Mesenteric fat pad (tissue), 1 donor: ENCODE data around the gene SCUBE1. TPM values are rescaled to one million over a fixed set of nuclear protein-coding genes. Genes with fewer than 3 reads are reported as not detected.

Experiments used
- DNase-seq: peaks from one replicate; pipeline ENCODE4 v3.0.0-alpha.2; 2020; ENCODE audit warnings: low spot score
- total RNA-seq: library from RNA; stranded (reverse); fragmentation: NEBNext Ultra II Directional; extraction: Animal tissue kit (Norgen Biotek cat#: 25700); gene quantifications from one replicate; pipeline ENCODE4 v1.2.1, GENCODE V29; 2021
- donor health status: DM: yes; HTN: yes; CAD: no.

SCUBE1 gene
- total RNA-seq, 1 donor from 2014 or later: 3.9 TPM

DNA sequence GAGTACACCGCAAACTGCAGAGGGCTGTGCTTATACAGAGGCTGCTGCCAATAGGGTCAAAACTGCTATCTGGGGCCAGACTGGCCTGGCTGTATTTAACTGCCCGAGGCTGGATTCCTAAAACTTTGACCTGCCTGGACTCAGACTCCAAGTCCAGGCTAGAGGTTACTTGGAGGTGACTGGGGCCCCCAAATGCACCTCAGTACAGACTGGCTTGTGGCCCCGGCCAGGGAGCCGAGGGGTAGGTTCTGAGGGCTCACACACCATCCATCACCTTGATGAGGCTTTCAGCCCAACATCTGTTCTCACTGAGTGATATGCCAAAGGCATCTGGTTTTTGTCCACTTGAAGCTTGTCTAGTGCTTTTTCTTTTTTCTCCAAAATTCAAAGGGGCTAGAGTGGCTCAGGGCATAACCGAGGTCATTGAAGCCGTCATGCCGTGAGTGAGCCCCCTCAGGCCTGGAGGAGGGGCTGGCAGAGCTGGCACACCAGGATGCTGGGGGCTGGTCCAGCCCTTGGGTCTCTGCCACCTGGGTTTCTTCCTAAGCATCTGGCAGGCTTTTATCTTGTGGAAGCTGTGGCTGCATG, 103.9 kb downstream of the SCUBE1 start:
- no peak for DNase-seq

DNA sequence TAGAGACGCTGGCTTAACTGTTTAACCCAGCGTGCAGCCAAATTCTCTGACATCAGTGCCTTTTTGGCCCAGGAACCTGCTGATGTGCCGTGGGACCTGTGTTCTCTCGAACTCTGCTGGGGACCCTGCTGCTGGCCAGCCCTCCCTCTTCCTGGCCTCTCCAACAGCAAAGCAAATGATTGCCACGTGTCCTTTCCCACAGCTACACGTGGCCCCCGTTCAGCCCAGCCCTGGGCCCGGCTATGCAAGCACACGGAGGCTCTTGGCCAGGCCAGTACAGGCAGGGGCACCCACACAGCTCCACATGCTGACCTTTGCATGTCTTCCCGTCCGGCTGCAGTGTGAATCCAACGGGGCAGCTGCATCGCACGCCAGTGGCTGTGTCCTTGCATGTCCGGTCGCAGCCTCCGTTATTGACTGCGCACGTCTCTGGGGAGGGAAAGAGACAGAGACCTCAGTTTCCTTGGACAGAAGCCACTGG, 104.6 kb downstream of the SCUBE1 start:
- DNase-seq: no peak

DNA sequence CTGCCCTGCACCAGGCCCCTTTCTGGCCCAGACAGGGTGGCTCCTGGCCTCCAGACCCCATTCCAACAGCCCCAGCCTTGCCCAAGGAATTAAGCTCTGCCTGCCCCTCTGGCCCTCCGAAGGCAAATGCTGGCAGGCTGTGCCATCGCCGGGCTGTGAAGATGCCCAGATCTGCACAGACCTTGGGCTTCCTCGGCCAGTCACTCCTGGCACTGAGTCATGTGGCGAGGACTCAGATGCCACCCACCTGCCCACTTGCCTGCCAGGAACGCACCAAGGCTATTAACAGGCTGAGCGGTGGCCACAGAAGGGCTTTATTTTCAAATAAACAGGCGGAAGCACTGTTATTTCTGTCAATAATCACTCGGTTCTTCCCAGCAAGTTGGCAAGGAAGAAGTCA, 105.9 kb downstream of the SCUBE1 start:
- no peak for DNase-seq

DNA sequence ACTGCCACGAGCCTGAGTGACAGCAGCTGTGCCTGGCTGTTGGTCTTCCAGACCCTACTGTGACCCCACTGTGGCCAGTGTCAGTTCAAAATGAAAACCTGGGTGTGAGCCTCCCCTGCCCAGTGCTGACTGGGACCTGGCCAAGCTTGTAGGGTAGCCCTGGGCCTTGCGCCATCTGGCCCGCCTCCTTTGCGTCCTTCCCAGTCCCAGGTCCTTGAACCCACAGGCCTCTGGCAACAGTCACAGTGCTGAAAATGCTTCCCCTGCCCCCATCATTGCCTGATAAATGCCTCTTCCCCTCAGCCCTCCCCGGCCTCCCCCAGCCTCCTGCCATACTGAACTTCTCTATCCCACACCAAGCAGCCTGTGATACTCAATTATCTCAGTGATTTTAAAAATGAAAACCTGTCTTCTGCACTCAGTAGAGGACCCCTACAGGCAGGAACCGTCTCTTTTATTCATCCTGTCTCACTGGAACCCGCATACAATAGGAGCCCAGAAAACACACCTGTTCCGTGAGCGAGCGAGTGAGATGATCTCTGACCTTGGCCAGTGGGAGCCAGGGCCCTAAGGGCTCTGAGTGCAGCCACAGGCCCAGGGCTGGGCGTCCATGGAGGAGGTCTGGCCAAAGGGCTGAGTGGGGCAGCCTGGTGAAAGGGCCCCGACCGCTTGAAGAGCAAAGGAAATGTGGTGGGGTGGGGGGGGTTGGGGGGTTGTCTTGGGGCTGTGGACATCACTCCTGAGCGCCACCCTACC, 106.6 kb downstream of the SCUBE1 start:
- no peak for DNase-seq

DNA sequence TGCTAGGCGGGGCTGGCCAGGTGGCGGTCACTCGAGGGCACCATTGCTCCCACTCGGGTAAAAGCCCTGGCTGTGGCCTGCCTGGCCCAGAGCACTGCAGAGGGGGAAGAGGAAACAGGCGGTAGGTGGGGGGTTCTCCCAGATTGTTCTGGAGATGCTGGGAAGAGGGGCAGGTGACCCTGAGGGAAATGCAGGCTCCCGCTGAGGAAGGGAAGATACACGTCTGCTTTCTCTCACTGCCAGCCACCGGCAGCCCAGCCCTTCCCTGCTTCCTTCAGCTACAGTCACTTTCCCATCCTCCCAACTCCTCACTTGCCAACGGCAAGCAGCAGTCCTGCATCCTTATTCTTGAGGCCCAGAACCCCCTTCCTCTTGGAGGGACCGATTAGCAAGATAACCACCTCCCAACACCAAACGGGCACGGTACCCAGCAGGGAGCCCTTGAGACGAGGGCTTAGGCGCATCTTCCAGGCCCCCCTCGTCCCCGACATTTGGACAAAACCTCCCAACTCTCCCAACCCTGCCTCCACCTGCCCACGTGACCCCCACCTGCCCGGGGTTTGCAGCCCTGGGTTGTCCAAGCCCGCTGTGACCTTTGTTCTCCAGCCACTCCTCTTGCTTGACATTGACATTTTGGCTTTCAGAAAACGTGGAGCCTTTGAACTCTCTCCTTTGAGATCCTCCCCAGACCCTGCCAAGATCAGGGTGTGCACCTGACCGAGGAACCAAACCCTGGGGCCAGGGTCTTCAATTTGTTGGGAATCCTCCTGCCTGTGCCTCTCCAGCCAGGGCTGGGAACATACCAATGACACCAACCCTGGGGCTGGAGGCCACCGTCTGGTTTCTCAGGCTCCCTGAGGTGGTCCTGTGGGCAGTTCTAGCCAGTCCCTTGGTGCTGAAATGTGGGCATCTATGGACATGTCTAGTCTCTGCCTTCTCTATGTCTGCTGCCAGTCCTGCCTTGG, 107.4 kb downstream of the SCUBE1 start:
- no peak for DNase-seq

DNA sequence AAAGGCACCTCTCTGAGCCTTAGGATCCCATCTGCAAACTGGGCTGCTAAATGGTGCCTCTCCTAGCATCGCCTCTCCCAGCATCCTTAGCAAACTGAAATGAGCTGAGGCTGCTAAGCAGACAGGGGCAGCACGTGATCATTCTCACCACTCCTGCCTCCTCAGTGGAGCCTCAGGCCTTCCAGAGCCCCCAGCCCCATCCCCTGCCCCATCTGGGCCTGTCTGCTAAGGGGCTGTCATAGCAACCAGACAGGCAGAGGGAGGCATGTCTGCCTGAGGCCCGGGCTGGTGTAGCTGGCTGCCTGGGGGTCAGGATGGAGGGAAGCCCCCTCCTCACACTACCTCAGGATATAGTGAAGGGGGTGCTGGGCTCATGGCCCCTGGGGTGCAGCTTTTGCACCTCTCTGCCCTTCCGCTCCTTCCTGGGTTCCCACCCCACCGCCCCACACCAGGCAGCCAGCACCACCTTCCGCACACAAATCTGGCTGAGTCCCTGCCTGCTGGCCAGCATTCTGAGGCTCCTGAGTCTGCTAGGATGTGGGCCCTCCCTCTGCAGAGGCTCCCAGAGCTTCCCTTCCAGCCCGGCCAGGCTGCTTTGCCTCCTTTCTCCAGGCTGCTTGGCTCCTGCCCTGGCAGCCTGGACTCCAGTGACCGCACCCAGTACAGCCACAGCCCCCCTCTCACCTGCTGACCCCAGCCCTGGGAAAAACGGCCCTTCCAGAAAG, 108.7 kb downstream of the SCUBE1 start:
- no peak for DNase-seq

DNA sequence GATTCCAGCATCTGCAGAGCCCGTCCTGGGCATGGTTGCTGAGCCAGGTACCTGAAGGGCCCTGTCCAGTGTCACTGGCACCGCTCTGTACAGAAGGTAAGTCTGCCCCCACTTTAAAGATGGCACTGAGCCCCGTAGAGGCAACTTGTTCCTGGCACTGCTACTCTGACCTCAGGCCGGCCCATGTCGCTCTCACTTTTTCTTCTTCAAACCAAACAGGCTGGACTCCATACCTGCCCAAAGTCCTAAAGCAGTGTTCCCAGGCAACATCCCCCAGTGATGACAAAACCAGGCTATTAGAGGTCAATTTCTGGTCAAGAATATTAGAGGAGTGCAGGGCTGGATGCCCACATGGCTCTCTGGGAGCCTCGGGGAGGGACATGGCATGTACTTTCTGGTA, 109.6 kb downstream of the SCUBE1 start:
- DNase-seq: no peak

DNA sequence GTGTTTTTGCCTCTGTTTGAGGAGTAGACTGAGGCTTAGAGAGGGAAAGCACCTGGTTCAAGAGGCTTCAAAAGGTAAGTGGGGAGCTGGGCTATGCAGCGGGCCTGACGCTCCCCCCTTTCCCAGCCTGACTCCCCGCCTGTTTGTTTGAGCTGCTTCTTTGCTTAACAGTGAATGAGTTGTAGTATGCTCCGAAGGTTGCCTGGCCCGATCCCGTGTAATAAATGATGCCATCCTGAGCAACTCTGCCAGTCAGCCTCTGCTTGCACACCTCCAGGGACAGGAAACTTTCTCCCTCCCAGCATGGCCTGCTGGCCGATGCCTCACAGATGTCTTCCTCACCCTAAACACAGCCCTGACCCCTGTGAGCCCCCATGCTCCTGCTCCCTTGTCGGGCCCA, 110.7 kb downstream of the SCUBE1 start:
- no peak for DNase-seq

DNA sequence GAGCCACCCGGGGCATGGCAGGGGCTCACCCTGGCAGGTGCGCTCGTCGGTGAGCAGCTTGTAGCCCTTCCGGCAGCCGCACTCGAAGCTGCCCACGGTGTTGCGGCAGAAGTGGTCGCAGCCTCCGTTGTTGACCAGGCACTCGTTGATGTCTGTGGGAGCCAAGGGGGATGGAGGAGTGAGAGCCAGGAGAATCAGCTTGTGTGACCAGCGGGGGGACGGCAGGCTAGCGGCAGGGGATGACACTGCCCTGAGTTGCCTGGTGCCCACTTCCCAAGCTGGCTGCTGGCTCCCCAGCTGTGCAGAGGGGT, 111.5 kb downstream of the SCUBE1 start:
- DNase-seq: no peak

DNA sequence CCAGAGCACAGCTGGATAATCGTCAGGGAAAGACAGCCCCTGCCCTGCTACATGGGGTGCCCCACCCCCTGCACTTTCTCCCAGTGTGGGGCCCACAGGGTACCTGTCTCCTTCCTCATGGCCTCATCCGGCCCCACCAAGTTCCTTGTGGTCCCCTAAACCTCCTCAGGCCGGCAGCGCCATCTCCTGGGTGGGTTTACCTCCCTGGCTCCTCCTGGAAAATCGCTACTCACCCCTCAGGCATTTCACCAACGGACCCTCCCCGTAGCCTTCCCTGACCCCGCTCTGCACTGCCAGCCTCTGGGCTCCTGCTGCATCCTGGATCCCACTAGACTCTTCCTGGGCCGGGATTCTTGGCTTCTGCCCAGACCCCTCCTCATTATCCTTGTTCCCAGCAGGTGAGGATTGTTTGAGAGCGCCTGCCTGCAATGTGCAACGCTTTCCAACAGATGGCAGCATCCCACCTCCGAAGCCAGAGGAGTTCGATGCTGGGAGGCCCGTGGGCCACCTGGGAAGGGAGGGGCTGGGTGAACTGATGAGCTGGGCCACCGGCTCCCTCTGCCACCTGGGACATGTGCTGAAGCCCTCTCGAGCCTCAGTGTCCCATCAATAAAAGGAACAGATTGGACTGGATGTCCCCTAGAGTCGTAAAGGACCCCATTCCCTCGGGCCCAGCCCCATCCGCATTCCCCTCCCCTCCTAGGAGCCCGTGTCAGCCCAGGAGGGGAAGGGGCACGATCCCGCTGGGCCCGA, 112.0 kb downstream of the SCUBE1 start:
- DNase-seq: no peak

DNA sequence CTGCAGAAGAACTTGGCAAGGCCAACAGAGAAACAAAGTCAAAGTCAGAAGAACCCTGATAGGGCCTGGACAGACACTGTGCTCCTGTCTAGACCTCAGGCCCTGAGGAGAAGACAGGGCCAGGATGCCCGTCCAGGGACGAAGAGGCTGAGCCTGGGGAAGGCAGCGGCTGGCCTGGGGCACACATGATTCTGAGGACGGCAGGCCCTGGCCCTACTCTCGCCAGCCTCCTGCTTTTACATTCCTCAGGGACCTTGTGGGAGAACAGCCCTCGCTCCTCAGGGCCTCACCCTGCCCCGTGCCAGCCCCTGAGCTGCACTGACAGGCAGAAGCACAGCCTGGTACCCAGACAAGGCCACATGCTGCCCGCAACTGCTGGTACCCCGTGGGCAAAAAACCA, 112.6 kb downstream of the SCUBE1 start:
- DNase-seq: no peak

DNA sequence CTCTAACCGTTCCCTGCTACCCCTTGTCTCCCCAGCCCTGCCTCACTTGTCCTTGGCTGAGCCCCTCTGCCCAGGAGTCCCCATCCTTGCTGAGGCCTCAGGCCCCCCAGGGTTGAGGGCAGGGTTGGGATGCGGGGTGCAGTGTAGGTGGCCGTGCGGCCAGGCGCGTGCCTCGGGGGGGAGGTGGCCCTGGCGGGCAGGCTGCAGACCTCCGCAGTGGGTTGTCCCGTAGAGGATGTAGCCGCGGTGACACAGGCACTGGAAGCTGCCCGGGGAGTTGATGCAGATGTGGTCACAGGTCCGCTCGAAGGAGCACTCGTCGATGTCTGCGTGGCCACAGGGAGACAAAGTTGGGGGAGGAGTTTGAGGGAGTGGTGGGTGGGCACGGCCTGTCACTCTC, 114.3 kb downstream of the SCUBE1 start:
- no peak for DNase-seq

DNA sequence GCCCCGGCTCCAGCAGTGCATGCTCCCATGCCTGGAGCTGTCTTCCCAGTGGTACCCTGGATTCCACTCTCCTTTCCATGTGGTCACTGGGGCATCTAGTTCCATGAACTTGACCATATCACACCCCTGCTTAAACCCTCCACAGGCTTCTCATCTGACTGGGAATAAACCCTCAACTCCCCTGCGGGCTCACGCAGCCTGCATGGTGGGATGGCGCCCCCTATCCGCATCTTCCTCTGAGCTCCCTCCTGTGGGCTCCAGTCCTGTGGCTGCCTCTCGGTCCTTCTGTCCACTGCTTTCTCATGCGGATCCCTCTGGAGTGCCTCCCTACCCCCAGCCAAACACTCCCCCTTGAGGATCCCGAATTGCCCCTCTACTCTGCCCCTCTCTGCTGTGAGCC, 114.8 kb downstream of the SCUBE1 start:
- DNase-seq: no peak

DNA sequence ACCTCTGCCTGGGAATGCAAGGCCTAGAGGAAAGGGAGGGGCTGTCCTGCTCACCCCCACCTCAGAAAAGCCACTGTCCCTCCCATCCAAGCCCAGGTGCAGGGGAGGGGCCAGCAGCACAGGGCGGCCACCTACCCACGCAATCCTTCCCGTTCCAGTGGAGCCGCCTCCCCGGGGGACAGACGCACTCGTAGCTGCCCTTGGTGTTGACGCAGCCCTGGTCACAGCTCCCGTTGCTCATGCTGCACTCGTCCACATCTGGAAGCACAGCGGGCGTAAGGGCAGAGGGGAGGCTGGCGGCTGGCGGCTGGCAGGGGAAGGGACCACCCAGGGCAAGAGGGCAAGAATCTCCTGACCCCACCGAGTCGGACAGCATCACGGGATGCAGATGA, 115.9 kb downstream of the SCUBE1 start:
- DNase-seq: no peak

DNA sequence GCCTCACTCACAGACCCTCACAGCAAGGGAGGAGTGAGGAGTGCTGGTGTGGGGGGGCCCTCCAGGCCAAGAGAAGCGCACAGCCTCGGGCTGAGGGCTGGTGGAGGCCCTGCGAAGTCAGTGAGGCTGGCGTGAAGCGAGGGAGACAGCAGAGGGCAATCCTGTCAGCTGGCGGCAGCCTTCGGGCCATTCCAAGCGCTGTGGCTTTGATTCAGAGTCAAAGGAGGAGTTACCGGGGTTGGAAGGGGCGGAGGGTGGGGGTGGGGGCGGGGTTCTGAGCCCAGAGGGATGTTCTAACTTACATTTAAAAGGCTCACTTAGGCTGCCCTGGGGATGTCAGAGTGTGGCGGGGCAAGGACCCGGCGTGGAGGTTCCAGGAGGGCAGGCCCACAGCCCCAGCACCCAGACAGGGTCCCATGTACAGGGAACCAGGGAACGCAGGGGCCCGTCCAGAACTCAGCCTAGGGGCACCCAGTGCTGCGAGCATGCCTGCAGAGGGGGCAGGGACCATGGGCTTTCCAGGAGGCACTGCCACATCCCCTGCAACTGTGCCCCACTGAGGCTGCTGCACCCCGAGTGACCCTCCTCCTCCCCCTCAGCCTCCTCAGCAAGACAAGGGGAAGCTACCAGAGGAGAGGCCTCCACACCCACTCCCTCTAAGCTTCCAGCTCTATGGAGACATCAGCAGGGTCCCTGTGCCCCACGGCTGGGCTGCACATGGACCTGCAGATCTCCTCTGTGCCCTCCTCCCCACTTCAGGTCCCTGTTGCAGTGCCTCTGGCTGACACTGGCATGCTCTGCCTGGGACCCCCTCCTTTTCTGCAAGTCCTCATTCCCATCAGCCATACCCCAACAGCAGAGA, 116.6 kb downstream of the SCUBE1 start:
- DNase-seq: no peak

DNA sequence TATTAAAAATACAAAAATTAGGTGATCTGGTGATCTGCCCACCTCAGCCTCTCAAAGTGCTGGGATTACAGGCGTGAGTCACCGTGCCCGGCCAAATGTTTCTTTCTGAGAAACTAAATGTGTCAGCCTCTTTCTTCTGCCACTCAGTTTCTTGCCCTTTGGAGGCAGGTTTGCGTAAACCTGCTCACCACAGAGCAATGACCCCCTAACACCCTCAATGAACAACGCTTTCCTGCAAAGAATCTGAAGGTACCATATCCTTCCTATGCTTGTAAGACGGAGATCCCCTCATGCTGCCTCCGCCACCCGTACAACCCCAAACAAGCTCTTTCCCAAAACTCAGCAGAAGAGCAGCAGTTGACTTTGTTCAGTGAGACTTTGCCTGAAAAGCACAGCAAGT, 117.6 kb downstream of the SCUBE1 start:
- DNase-seq: no peak

DNA sequence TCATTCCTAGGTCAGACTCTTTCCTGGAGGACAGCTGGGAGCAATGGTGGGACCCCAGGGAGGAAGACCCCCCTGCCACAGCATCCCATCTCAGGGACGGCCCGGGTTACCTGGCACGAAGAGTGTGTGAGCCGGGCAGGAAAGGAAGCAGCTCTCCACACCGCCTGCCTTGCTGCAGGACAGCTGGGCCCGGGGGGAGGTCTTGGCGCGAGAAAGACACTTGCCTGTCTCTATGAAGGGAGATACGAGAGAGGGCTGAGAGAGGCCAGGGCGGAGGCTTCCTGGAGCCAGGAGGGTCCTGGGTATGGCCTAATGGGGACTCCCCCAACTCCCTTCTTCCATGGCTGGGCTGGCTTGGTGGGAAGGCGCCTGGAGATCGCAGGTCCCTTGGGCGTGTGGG, 120.2 kb downstream of the SCUBE1 start:
- DNase-seq: no peak

DNA sequence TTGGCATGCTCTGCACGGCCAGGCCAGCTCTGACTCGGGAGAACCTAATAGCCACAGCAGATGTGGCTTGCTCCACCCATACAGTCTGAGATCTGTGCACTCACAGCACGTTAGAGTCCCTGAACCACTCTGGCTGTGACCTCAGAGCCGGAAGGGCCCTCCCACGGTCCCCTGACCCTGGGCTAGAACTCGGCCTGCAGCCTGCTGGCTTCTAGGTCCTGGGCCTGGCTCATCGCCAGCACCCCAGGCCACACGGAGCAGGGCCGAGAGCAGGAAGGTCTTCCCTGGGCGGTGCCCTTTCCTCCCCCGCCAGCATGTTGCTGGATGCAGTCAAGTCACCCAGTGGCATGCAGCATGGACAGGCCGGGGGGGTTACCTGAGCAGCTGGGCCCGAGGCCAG, 120.9 kb downstream of the SCUBE1 start:
- no peak for DNase-seq

DNA sequence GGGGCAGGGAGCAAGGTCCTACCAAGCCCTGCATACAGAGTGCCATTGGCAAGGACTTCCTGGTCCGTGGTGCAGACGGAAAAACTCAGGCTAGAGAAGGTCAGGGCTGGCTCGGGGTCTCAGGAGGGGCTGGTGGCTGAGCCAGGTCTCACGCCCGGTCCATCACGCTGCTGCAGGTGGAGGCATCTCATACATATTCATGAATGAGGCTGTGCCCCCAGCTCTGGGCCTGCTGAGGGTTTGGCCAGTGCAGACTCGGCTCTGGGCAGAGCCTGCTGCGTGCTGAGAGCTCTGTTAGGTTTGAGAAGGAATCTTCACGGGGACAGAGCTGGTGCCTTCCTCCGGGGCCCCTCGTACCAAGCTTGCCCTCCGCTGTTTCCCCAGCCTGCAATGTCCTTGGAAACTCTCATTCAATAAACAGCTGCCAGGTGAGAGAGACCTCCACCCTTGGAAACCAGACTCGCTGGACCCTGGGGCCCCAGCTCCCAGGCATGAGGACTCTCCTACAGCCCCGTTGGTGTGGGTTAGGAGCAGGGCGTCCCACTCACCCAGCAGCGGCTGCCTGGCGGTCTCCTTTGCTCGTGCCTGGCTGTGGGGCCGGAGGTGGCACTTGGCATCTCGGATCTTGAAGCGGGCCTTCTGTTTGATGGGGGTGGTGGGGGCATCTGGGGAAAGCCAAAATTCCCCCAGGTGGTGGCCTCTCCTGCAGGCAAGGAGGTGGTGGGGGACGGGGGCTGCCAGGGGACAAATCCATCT, 122.4 kb downstream of the SCUBE1 start:
- no peak for DNase-seq
